ENCODE measurements around the gene FAM240B. TPM values are rescaled to one million over a fixed set of nuclear protein-coding genes. Genes with fewer than 3 reads are reported as not detected.

Gene FAM240B
- total RNA-seq: not detected

DNA sequence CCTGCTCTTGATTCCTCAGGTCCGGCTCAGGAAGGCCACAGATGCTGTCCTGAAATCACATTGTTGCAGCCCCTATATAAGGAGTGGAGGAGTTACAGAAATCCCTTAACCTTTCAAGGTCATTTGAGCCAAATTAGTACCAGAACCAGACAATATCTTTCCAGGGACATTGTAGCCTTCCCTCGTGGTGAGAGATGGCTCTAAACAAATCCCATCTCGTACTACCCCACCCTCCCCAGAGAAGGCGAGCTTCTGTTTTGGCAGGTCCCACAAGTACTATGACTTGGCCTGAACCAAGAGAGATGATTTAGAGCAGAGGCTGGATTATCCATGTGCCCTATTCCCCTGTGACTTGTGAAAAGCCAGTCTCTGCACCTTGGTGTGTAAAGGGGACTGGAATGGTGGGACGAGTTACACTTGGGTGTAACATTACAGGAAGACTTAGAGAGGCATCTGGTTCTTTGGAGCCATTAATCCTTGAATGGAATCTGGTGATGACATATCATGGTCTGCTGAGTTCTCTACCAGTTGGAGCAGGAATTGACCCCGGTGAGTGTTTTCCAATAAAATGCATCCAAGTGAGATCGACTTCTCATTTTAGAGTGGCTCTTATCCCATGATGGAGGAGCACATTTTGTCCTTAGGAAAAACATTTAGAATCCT lies at the start of gene FAM240B:
TSS of gene FAM240B (minus strand) at position 51 of the 663 bp plus-strand sequence. CDS start 16,134 bp downstream, outside the sequence.
- Histone ChIP-seq H3K9me3 (no peaks in the 10 kb centered on the region), H3K27ac (no peak within 1 kb of the TSS), H3K27me3 (no peaks in the 10 kb centered on the region), H3K36me3 (no peaks in the 10 kb centered on the region), H3K4me3 (replicated peaks in 1 of 3) (no peak within 1 kb of the TSS), H3K4me1 (no peaks in the 10 kb centered on the region)
- no peak for TF ChIP-seq POLR2A (IDR thresholded peaks at IDR 0.05)
- TF ChIP-seq, protein P1, sequence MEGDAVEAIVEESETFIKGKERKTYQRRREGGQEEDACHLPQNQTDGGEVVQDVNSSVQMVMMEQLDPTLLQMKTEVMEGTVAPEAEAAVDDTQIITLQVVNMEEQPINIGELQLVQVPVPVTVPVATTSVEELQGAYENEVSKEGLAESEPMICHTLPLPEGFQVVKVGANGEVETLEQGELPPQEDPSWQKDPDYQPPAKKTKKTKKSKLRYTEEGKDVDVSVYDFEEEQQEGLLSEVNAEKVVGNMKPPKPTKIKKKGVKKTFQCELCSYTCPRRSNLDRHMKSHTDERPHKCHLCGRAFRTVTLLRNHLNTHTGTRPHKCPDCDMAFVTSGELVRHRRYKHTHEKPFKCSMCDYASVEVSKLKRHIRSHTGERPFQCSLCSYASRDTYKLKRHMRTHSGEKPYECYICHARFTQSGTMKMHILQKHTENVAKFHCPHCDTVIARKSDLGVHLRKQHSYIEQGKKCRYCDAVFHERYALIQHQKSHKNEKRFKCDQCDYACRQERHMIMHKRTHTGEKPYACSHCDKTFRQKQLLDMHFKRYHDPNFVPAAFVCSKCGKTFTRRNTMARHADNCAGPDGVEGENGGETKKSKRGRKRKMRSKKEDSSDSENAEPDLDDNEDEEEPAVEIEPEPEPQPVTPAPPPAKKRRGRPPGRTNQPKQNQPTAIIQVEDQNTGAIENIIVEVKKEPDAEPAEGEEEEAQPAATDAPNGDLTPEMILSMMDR (IDR thresholded peaks at IDR 0.05): no peak
- whole genome bisulfite sequencing, 2 donors: 64 to 66% methylated on average over 7 of the region's 7 CpGs
- intact Hi-C loops (cut with DNase I): no loop called here
- DNase-seq: no peak

DNA sequence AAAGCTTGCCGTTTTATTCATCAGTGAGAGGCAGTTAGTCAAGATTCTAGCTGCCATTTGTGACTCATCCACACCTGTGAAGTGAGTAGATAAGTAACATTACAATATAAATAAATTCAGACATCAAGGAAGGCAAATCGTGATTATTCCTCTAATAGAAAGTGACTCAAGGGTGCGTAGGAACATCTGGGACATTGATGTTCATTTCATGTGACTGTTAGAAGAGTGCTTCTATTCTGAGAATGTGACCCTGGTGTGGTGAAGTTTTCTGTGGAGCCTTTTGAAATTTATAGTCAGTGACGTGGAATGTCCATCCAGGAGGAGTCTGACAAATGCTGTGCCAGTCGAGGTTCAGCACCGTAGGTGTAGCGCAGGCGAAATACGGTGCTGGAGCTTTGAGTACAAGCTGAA lies 48.4 kb upstream of the FAM240B start:
- intact Hi-C loops (cut with DNase I): no loop called here
- no peaks in the 10 kb centered on the region for H3K27me3 ChIP-seq
- H3K4me1 ChIP-seq: no peaks in the 10 kb centered on the region
- no peak overlapping the region for H3K4me3 ChIP-seq (replicated peaks in 1 of 3)
- no peaks in the 10 kb centered on the region for H3K9me3 ChIP-seq
- H3K27ac ChIP-seq: no peak overlapping the region
- 93 to 94% methylated on average over 9 of the region's 9 CpGs for WGBS, 2 donors
- no peaks in the 10 kb centered on the region for H3K36me3 ChIP-seq
- DNase-seq: no peak
- TF ChIP-seq, protein P1 (IDR thresholded peaks at IDR 0.05): no peak
- no peak for TF ChIP-seq POLR2A (IDR thresholded peaks at IDR 0.05)

DNA sequence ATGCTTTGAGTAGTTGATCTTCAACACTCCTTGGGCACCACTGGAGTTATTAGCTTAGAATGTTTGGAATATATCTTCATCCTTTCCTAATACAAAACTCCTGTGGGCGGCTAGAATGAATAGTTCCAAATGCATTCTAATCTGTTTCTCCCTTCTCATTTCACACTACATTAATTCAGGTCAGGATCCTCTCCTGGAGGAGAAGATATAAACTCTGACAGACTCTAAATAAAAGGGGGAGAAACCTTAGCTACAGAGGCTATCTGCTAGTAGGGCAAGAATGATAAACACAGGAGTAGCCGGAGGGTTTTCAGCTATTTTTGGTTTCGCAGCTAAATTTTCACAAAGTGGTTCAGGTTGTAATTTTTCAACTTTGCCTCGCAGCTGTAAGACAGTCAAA lies 45.2 kb upstream of the FAM240B start:
- no peak for DNase-seq
- no peaks in the 10 kb centered on the region for H3K4me1 ChIP-seq
- intact Hi-C loops (cut with DNase I): no loop called here

DNA sequence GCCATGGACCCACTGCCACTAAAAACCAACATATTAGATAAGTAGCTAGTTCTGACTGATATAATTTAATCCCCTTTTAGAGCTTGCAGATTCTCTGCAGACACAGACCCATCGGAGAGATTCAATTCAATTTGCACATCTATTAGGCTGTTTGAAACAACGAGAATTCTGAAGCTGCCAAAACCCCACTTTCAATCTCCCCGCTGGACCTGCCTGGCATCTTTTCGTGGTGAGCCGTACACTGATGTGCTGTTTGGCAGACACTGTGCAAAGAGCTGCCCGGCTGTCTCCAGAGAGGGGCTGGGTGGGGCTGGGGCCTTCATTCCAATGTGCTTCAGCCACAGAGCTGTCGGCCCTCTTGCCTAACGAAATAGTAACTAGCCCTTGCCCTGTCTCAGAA lies 42.1 kb upstream of the FAM240B start:
- Histone ChIP-seq H3K36me3 (no peaks in the 10 kb centered on the region), H3K9me3 (no peaks in the 10 kb centered on the region), H3K27ac (no peak overlapping the region), H3K27me3 (no peaks in the 10 kb centered on the region), H3K4me1 (no peaks in the 10 kb centered on the region), H3K4me3 (replicated peaks in 1 of 3) (no peak overlapping the region)
- WGBS, 2 donors: 72 to 80% methylated on average over 8 of the region's 8 CpGs
- DNase-seq: no peak
- TF ChIP-seq POLR2A (IDR thresholded peaks at IDR 0.05): no peak
- TF ChIP-seq, protein P1 (IDR thresholded peaks at IDR 0.05): no peak
- intact Hi-C loops (cut with DNase I): no loop called here

More for the DNA sequence above, 45.2 kb upstream of the FAM240B start:
- no peak overlapping the region for H3K4me3 ChIP-seq (replicated peaks in 1 of 3)
- H3K27ac ChIP-seq: no peak overlapping the region
- H3K27me3 ChIP-seq: no peaks in the 10 kb centered on the region
- TF ChIP-seq POLR2A (IDR thresholded peaks at IDR 0.05): no peak
- TF ChIP-seq, protein P1 (IDR thresholded peaks at IDR 0.05): no peak
- no peaks in the 10 kb centered on the region for H3K9me3 ChIP-seq
- WGBS, 2 donors: 80 to 87% methylated on average over 4 of the region's 4 CpGs
- H3K36me3 ChIP-seq: no peaks in the 10 kb centered on the region

DNA sequence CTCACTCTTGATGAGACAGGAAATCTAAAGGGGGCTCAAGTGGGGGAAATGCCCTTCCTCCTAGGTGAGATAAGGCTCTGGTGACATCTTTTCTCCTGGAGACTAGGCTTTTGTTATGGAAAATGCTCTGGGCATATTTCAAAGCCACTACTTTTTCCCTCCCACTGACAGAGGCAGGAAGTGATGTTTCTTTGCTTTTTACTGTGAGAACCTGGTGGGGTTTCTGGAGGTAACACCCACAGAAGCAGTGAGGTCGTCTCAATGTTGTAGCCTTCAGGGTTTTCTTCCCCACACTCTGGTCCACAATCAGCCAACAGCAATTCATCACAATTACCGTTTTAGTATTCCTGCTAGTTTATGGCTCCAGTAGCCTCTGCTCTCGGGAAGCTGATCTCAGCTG lies 41.4 kb upstream of the FAM240B start:
- Histone ChIP-seq H3K9me3 (no peaks in the 10 kb centered on the region), H3K27ac (no peak overlapping the region), H3K4me1 (no peaks in the 10 kb centered on the region), H3K4me3 (replicated peaks in 1 of 3) (no peak overlapping the region), H3K27me3 (no peaks in the 10 kb centered on the region), H3K36me3 (no peaks in the 10 kb centered on the region)
- no peak for DNase-seq
- no peak for TF ChIP-seq POLR2A (IDR thresholded peaks at IDR 0.05)
- TF ChIP-seq, protein P1 (IDR thresholded peaks at IDR 0.05): no peak
- WGBS, 2 donors: 45 to 60% methylated on average over 3 of the region's 3 CpGs
- intact Hi-C loops (cut with DNase I): no loop called here
